NCI-H226 (cell line): ENCODE results near the gene PLEKHO2.

Experiments used
- DNase-seq: peaks from one replicate; pipeline ENCODE4 v3.0.0-alpha.2; 2015

Gene PLEKHO2

GRCh38 chr15:64895285-64896065 is 53.8 kb downstream of the PLEKHO2 start:
- no peak for DNase-seq

GRCh38 chr15:64896371-64897069 is 54.8 kb downstream of the PLEKHO2 start:
- DNase-seq, result no peak

- peak; percentile 90 for DNase-seq
Measured at GRCh38 chr15:64897345-64897985, 55.8 kb downstream of the PLEKHO2 start.

- no peak for DNase-seq
Measured at GRCh38 chr15:64898406-64898805, 56.7 kb downstream of the PLEKHO2 start.

- DNase-seq, result no peak
Measured at GRCh38 chr15:64901141-64901540, 59.4 kb downstream of the PLEKHO2 start.

- no peak for DNase-seq
Measured at GRCh38 chr15:64901914-64902313, 60.2 kb downstream of the PLEKHO2 start.

- DNase-seq, result no peak
Measured at GRCh38 chr15:64902863-64903262, 61.1 kb downstream of the PLEKHO2 start.

GRCh38 chr15:64903326-64903950 is 61.7 kb downstream of the PLEKHO2 start:
- DNase-seq, result peak; percentile 24

- DNase-seq, result no peak
Measured at GRCh38 chr15:64904189-64904588, 62.5 kb downstream of the PLEKHO2 start.

GRCh38 chr15:64905119-64905831 is 63.6 kb downstream of the PLEKHO2 start:
- no peak for DNase-seq

GRCh38 chr15:64905941-64906340 is 64.2 kb downstream of the PLEKHO2 start:
- no peak for DNase-seq

- no peak for DNase-seq
Measured at GRCh38 chr15:64906402-64906801, 64.7 kb downstream of the PLEKHO2 start.

GRCh38 chr15:64907991-64908390 is 66.3 kb downstream of the PLEKHO2 start:
- no peak for DNase-seq

GRCh38 chr15:64909546-64909945 is 67.8 kb downstream of the PLEKHO2 start:
- DNase-seq, result no peak

- DNase-seq, result peak; percentile 57
Measured at GRCh38 chr15:64911311-64912186, 69.8 kb downstream of the PLEKHO2 start, which contains the start of gene ANKDD1A. TSS of gene ANKDD1A (plus strand) at chr15:64911902. CDS start at chr15:64911931, 29 bp downstream.

GRCh38 chr15:64912379-64913325 is 70.9 kb downstream of the PLEKHO2 start:
- no peak for DNase-seq

GRCh38 chr15:64915518-64916227 is 74.0 kb downstream of the PLEKHO2 start:
- no peak for DNase-seq

- no peak for DNase-seq
Measured at GRCh38 chr15:64916365-64916764, 74.7 kb downstream of the PLEKHO2 start.

- no peak for DNase-seq
Measured at GRCh38 chr15:64917211-64917610, 75.5 kb downstream of the PLEKHO2 start.
